ENCODE measurements around the gene FAR2. TPM values are rescaled to one million over a fixed set of nuclear protein-coding genes. Genes with fewer than 3 reads are reported as not detected.

Gene FAR2
- total and polyA plus RNA-seq, 2 experiments from 2014 or later, result 18.7 to 22.6 TPM

DNA sequence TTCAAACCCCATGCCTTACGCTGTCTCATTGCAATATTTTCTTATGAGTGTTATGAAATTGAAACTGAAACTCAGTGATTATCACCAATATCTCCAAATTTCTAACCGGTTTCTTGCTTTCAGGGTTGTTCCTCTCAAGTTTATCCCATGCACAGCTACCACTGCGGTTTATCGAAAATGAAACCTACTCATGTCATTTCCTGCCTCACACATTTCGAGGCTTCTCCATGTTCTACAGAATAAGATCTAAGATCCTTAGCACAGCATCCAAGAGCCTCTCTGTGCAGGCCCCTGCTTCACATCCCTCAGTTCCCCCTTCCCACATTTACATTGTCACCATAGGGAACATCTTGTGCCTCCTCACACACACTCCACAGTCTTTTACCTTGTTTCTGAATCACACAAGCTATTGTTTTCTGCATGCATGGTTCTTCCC is 45.5 kb upstream of the FAR2 start (continued):
- TF ChIP-seq CTCF (conservative IDR thresholded peaks at IDR 0.05; ENCODE audit: low read depth in 2 of 2) (no peak), JUNB (IDR thresholded peaks at IDR 0.05; ENCODE audit: unreplicated experiment) (no peak), ETS1 (IDR thresholded peaks at IDR 0.05) (no peak), POLR2AphosphoS5 (IDR thresholded peaks at IDR 0.05; ENCODE audit: low read depth) (no peak), CREB1 (CRISPR knock-in tag; IDR thresholded peaks at IDR 0.05; ENCODE audit: low read depth) (no peak)

GRCh38 chr12:29104516-29104915 is 44.6 kb upstream of the FAR2 start:
- Mint-ChIP-seq H3K4me3 (no peak overlapping the region), H3K9me3 (peaks cover 8% of the 10 kb centered on the region; the same call in 1 of the 3 replicates), H3K4me1 (no peaks in the 10 kb centered on the region), H3K27me3 (ENCODE audit: insufficient read depth, low read depth, poor library complexity) (no peaks in the 10 kb centered on the region), H3K27ac (no peak overlapping the region), H3K36me3 (ENCODE audit: low read depth) (no peaks in the 10 kb centered on the region; the same call in 2 of the 3 replicates)
- H2AFZ ChIP-seq, result no peak overlapping the region
- no peaks in the 10 kb centered on the region for H3K27me3 ChIP-seq (ENCODE audit: insufficient read depth)
- TF ChIP-seq NANOG (IDR thresholded peaks at IDR 0.05; ENCODE audit: borderline replicate concordance) (no peak), ETS1 (IDR thresholded peaks at IDR 0.05) (no peak), CTCF (conservative IDR thresholded peaks at IDR 0.05; ENCODE audit: low read depth in 2 of 2) (no peak), JUNB (IDR thresholded peaks at IDR 0.05; ENCODE audit: unreplicated experiment) (no peak)
- no peaks in the 10 kb centered on the region for H3F3A ChIP-seq (replicated peaks; ENCODE audit: low read depth)
- DNase-seq (ENCODE audit: low spot score) (no peak), ATAC-seq (no peak)
- H4K20me1 ChIP-seq (replicated peaks; ENCODE audit: insufficient read depth), result no peaks in the 10 kb centered on the region
- no peak overlapping the region for H3K4me3 ChIP-seq
- H3K4me2 ChIP-seq, result no peak overlapping the region
- no peak overlapping the region for H3K27ac ChIP-seq (ENCODE audit: low read depth)
- H3K9me2 ChIP-seq (ENCODE audit: insufficient read depth), result peaks cover 5% of the 10 kb centered on the region; the same call in 1 of the 2 replicates
- no peaks in the 10 kb centered on the region for H3K4me1 ChIP-seq (ENCODE audit: insufficient read depth)
- no peaks in the 10 kb centered on the region for H3K79me2 ChIP-seq (replicated peaks; ENCODE audit: insufficient read depth)
- H3K36me3 ChIP-seq (ENCODE audit: insufficient read depth), result no peaks in the 10 kb centered on the region

Measured in GM23338 (cell line).